ENCODE measurements around the gene CCK. TPM values are rescaled to one million over a fixed set of nuclear protein-coding genes. Genes with fewer than 3 reads are reported as not detected.

The CCK gene
- total and polyA plus RNA-seq, 4 donors = 0.63 TPM; not detected in 3

GRCh38 chr3:42275217-42275616 is 9.2 kb upstream of the CCK start:
- no peaks in the 10 kb centered on the region for H3K4me1 ChIP-seq (ENCODE audit: control insufficient read depth in 1 of 2, insufficient read depth in 2 of 2, low read length in 2 of 2)
- 45 to 46% methylated on average over 1 of the region's 1 CpG for WGBS, 2 donors
- no peaks in the 10 kb centered on the region for H3K36me3 ChIP-seq (ENCODE audit: control insufficient read depth in 1 of 2, insufficient read depth in 2 of 2, low read length in 1 of 2)
- no peak overlapping the region for H3K4me3 ChIP-seq (ENCODE audit: low read length in 2 of 2)
- DNase-seq (no peak), ATAC-seq (ENCODE audit: low FRiP score) (no peak)
- intact Hi-C loops (cut with DNase I) = no loop called here
- no peak overlapping the region for H3K27ac ChIP-seq (ENCODE audit: low read depth in 1 of 2, low read length in 2 of 2)
- no peaks in the 10 kb centered on the region for H3K27me3 ChIP-seq (ENCODE audit: control insufficient read depth in 1 of 2, insufficient read depth in 2 of 2, low read length in 1 of 2)
- H3K9me3 ChIP-seq (ENCODE audit: control insufficient read depth, low read length) = peaks cover 7% of the 10 kb centered on the region

DNA sequence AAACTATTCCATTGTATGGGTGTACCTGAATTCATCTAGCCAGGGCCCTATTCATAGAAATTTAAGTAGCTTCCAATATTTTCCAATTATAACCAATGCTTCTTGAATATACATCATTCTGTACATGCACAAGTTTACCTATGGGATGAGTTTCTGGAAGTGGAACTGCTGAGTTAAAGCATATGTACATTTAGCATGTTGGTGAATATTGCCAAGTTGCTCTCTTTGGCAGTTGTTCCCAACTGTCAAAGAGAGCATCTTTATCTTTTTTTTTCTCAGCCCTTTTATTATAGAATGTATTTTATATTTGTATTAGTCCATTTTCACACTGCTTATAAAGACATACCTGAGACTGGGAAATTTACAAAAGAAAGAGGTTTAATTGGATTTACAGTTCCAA is 8.3 kb upstream of the CCK start:
- Histone ChIP-seq H3K36me3 (ENCODE audit: control insufficient read depth in 1 of 2, insufficient read depth in 2 of 2, low read length in 1 of 2) (no peaks in the 10 kb centered on the region), H3K27me3 (ENCODE audit: control insufficient read depth in 1 of 2, insufficient read depth in 2 of 2, low read length in 1 of 2) (no peaks in the 10 kb centered on the region), H3K4me3 (ENCODE audit: low read length in 2 of 2) (no peak overlapping the region), H3K27ac (ENCODE audit: low read depth in 1 of 2, low read length in 2 of 2) (no peak overlapping the region), H3K9me3 (ENCODE audit: control insufficient read depth, low read length) (peaks cover 7% of the 10 kb centered on the region), H3K4me1 (ENCODE audit: control insufficient read depth in 1 of 2, insufficient read depth in 2 of 2, low read length in 2 of 2) (no peaks in the 10 kb centered on the region)
- intact Hi-C loops (cut with DNase I) = no loop called here
- DNase-seq = no peak
- no peak for ATAC-seq (ENCODE audit: low FRiP score)

GRCh38 chr3:42273361-42273760 is 7.4 kb upstream of the CCK start:
- DNase-seq (no peak), ATAC-seq (ENCODE audit: low FRiP score) (no peak)
- H3K27ac ChIP-seq (ENCODE audit: low read depth in 1 of 2, low read length in 2 of 2) = no peak overlapping the region
- intact Hi-C loops (cut with DNase I) = no loop called here
- H3K36me3 ChIP-seq (ENCODE audit: control insufficient read depth in 1 of 2, insufficient read depth in 2 of 2, low read length in 1 of 2) = no peaks in the 10 kb centered on the region
- 55 to 61% methylated on average over 2 of the region's 2 CpGs for WGBS, 2 donors
- H3K4me1 ChIP-seq (ENCODE audit: control insufficient read depth in 1 of 2, insufficient read depth in 2 of 2, low read length in 2 of 2) = no peaks in the 10 kb centered on the region
- H3K27me3 ChIP-seq (ENCODE audit: control insufficient read depth in 1 of 2, insufficient read depth in 2 of 2, low read length in 1 of 2) = no peaks in the 10 kb centered on the region
- H3K9me3 ChIP-seq (ENCODE audit: control insufficient read depth, low read length) = peaks cover 7% of the 10 kb centered on the region
- H3K4me3 ChIP-seq (ENCODE audit: low read length in 2 of 2) = no peak overlapping the region

DNA sequence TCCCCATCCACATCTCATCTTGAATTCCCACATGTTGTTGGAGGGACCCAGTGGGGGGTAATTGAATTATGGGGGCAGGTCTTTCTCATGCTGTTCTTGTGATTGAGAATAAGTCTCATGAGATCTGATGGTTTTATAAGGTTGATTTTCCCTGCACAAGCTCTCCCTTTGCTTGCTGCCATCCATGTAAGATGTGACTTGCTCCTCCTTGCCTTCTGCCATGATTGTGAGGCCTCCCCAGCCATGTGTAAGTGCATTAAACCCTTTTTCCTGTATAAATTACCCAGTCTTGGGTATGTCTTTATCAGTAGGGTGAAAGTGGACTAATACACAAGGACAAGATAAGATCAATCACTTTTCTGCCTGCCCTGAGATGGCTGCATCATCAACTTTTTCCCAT is 5.8 kb upstream of the CCK start:
- intact Hi-C loops (cut with DNase I) = no loop called here
- H3K36me3 ChIP-seq (ENCODE audit: control insufficient read depth in 1 of 2, insufficient read depth in 2 of 2, low read length in 1 of 2) = no peaks in the 10 kb centered on the region

GRCh38 chr3:42270561-42270960 is 4.6 kb upstream of the CCK start:
- no peaks in the 10 kb centered on the region for H3K4me1 ChIP-seq (ENCODE audit: control insufficient read depth in 1 of 2, insufficient read depth in 2 of 2, low read length in 2 of 2)
- H3K9me3 ChIP-seq (ENCODE audit: control insufficient read depth, low read length) = peaks cover 7% of the 10 kb centered on the region
- no peak for ATAC-seq (ENCODE audit: low FRiP score)
- H3K4me3 ChIP-seq (ENCODE audit: low read length in 2 of 2) = no peak overlapping the region
- H3K27me3 ChIP-seq (ENCODE audit: control insufficient read depth in 1 of 2, insufficient read depth in 2 of 2, low read length in 1 of 2) = no peaks in the 10 kb centered on the region
- no peak for DNase-seq
- intact Hi-C loops (cut with DNase I) = no loop called here
- H3K27ac ChIP-seq (ENCODE audit: low read depth in 1 of 2, low read length in 2 of 2) = no peak overlapping the region
- WGBS, 2 donors = 53 to 83% methylated on average over 1 of the region's 1 CpG
- no peaks in the 10 kb centered on the region for H3K36me3 ChIP-seq (ENCODE audit: control insufficient read depth in 1 of 2, insufficient read depth in 2 of 2, low read length in 1 of 2)

More for the DNA sequence above, 5.8 kb upstream of the CCK start:
- no peak overlapping the region for H3K4me3 ChIP-seq (ENCODE audit: low read length in 2 of 2)
- no peak for ATAC-seq (ENCODE audit: low FRiP score)
- DNase-seq = no peak
- no peak overlapping the region for H3K27ac ChIP-seq (ENCODE audit: low read depth in 1 of 2, low read length in 2 of 2)
- no peaks in the 10 kb centered on the region for H3K4me1 ChIP-seq (ENCODE audit: control insufficient read depth in 1 of 2, insufficient read depth in 2 of 2, low read length in 2 of 2)
- peaks cover 7% of the 10 kb centered on the region for H3K9me3 ChIP-seq (ENCODE audit: control insufficient read depth, low read length)
- no peaks in the 10 kb centered on the region for H3K27me3 ChIP-seq (ENCODE audit: control insufficient read depth in 1 of 2, insufficient read depth in 2 of 2, low read length in 1 of 2)

DNA sequence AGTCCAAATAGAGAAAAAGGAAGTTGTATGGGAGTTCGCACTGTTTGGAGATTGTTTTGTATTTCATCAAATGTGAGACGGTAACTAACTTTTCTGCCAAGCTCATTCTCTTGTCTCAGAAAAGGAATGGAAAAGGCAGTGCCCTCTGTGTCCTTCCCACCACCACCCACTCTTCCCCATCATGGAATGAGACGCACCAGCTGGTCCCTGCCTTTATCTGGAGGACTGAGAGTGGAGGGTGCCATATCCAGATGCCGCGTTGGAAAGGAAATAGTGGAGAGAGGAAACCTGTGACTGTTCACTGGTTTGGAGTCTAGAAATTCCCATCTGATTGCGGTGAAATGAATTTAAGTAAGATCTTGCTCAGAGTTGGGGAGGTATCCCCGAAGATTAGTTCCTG is 3.7 kb upstream of the CCK start:
- no peak for DNase-seq
- intact Hi-C loops (cut with DNase I) = no loop called here
- no peak overlapping the region for H3K27ac ChIP-seq (ENCODE audit: low read depth in 1 of 2, low read length in 2 of 2)
- ATAC-seq (ENCODE audit: low FRiP score) = no peak
- no peaks in the 10 kb centered on the region for H3K27me3 ChIP-seq (ENCODE audit: control insufficient read depth in 1 of 2, insufficient read depth in 2 of 2, low read length in 1 of 2)
- no peaks in the 10 kb centered on the region for H3K4me1 ChIP-seq (ENCODE audit: control insufficient read depth in 1 of 2, insufficient read depth in 2 of 2, low read length in 2 of 2)
- H3K4me3 ChIP-seq (ENCODE audit: low read length in 2 of 2) = no peak overlapping the region
- H3K36me3 ChIP-seq (ENCODE audit: control insufficient read depth in 1 of 2, insufficient read depth in 2 of 2, low read length in 1 of 2) = no peaks in the 10 kb centered on the region
- H3K9me3 ChIP-seq (ENCODE audit: control insufficient read depth, low read length) = peaks cover 7% of the 10 kb centered on the region
- 82 to 83% methylated on average over 7 of the region's 7 CpGs for WGBS, 2 donors

DNA sequence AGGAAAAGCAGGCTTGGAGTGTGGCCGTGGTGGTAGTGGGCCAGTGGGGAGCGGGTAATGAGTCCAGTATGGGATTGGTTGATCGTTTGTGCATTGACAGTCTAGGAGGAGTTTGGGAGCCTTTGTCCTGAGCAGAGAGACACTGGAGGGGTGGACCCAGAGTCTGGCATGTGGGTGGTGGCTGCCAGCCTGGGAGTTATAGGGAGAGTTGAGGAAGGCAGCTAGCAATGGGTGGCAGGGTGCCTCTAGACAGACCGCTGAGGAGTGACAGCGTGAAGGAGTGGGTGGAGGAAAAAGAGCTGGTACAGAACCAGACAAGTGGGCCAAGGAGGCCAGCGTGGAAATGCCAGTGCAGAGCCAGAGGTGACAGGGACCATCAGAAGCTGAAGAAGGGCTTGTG is 1.9 kb upstream of the CCK start:
- H3K27me3 ChIP-seq (ENCODE audit: control insufficient read depth in 1 of 2, insufficient read depth in 2 of 2, low read length in 1 of 2) = no peaks in the 10 kb centered on the region
- H3K4me1 ChIP-seq (ENCODE audit: control insufficient read depth in 1 of 2, insufficient read depth in 2 of 2, low read length in 2 of 2) = no peaks in the 10 kb centered on the region
- no peak overlapping the region for H3K27ac ChIP-seq (ENCODE audit: low read depth in 1 of 2, low read length in 2 of 2)
- H3K36me3 ChIP-seq (ENCODE audit: control insufficient read depth in 1 of 2, insufficient read depth in 2 of 2, low read length in 1 of 2) = no peaks in the 10 kb centered on the region
- no peak overlapping the region for H3K4me3 ChIP-seq (ENCODE audit: low read length in 2 of 2)
- intact Hi-C loops (cut with DNase I) = no loop called here
- 81% methylated on average over 6 of the region's 6 CpGs for WGBS, 2 donors
- no peak for DNase-seq
- ATAC-seq (ENCODE audit: low FRiP score) = no peak
- H3K9me3 ChIP-seq (ENCODE audit: control insufficient read depth, low read length) = peaks cover 7% of the 10 kb centered on the region

DNA sequence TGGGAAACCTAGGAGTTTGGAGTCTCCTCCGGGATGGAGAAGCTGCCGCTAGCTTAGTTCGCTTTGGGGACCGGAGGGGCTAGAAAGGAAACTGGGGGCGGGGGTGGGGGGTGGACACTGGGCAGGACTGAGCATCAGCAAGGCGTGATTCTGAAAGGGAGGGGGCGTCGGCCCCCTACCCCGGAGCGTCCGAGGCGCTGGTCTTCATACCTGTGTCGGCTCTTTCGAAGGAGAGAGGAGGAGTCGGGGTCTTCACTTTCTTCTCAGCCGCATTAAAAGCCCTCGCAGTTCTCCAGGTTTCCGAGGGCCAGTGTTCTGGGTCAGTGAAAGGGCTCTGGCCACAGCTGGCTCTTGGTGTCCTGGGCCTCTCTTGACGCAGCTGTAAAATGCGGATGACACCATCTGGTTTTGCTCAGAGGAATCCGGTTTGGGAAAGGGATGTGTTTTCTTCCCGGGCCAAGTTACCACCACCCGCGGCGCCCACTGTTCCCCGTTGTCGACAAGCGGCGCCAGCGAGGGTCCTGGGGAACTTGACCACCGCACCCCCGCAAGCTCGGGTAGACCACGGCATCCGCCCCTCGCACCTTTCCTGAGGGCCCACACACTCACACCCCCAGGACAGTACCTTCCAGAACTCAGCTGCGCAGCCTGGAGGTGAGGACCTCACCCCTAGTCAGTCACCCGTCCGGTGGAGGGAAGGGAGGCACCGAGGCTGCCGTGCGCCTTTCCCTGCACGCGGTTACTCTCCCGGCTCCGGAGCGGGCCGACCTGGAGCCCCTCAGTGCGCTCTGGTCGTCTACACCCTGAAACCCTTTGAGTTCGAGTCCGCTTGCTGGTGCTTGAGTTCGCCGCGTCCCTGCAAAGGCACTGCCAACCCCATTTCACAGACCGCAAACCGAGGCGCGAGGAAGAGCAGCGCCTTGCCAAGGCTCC is 660 bp downstream of the CCK start:
- H3K9me3 ChIP-seq (ENCODE audit: control insufficient read depth, low read length) = no peaks in the 10 kb centered on the region
- no peaks in the 10 kb centered on the region for H3K27me3 ChIP-seq (ENCODE audit: control insufficient read depth in 1 of 2, insufficient read depth in 2 of 2, low read length in 1 of 2)
- H3K36me3 ChIP-seq (ENCODE audit: control insufficient read depth in 1 of 2, insufficient read depth in 2 of 2, low read length in 1 of 2) = no peaks in the 10 kb centered on the region
- H3K4me3 ChIP-seq (ENCODE audit: low read length in 2 of 2) = no peak overlapping the region
- no peak overlapping the region for H3K27ac ChIP-seq (ENCODE audit: low read depth in 1 of 2, low read length in 2 of 2)
- ATAC-seq (ENCODE audit: low FRiP score) = no peak
- WGBS, 2 donors = 6 to 7% methylated on average over 58 to 60 of the region's 60 CpGs
- intact Hi-C loops (cut with DNase I) = no loop called here
- no peaks in the 10 kb centered on the region for H3K4me1 ChIP-seq (ENCODE audit: control insufficient read depth in 1 of 2, insufficient read depth in 2 of 2, low read length in 2 of 2)
- DNase-seq = no peak

DNA sequence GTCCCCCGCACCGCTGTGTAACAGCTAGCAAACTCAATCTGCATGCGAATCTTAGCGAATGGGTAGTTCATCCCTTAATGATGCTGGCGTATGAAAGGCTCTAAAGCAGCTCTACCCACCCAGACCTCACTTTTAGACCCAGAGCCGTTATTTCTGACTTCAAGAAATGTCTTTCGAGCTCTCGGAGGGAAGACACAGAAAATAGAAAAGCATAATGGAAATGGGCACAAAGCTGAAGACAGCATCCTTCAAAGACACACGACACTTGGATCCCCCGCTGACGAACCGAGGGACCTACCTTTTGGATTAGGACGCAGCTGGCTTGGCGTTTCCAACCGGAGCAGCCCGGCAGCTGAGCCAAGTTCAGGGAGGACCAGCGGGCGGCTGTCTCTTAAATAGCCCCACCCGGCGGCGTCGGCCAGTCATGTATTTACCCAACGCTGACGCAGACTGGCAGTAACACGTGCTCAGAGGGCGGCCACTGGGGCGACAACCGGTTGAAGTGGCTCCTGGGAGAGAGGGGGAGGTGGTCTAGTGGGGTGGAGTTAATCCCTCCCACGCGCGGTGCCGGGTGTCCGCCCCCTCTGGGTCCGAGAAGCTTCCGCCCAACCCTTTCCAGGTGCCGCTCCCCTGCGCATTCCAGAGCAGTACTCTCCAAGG is 1.5 kb downstream of the CCK start:
- no peaks in the 10 kb centered on the region for H3K36me3 ChIP-seq (ENCODE audit: control insufficient read depth in 1 of 2, insufficient read depth in 2 of 2, low read length in 1 of 2)
- ATAC-seq (ENCODE audit: low FRiP score) (no peak), DNase-seq (no peak)
- 7 to 10% methylated on average over 37 of the region's 37 CpGs for WGBS, 2 donors
- H3K27me3 ChIP-seq (ENCODE audit: control insufficient read depth in 1 of 2, insufficient read depth in 2 of 2, low read length in 1 of 2) = peaks cover 0 to 2% of the 10 kb centered on the region in 2 donors
- no peak overlapping the region for H3K27ac ChIP-seq (ENCODE audit: low read depth in 1 of 2, low read length in 2 of 2)
- no peaks in the 10 kb centered on the region for H3K9me3 ChIP-seq (ENCODE audit: control insufficient read depth, low read length)
- no peak overlapping the region for H3K4me3 ChIP-seq (ENCODE audit: low read length in 2 of 2)
- H3K4me1 ChIP-seq (ENCODE audit: control insufficient read depth in 1 of 2, insufficient read depth in 2 of 2, low read length in 2 of 2) = no peaks in the 10 kb centered on the region
- intact Hi-C loops (cut with DNase I) = no loop called here

Data from aorta (tissue), 5 donors.